ENCODE data around the gene PGAM1.
A peak's percentile ranks its signal among the peaks of the same experiment; 100 is the strongest.
"Not testable (repeated sequence)": the region's sequence is repeated elsewhere in the genome, so short reads cannot be mapped to it uniquely, and the experiment has no call there.

Gene PGAM1

DNA sequence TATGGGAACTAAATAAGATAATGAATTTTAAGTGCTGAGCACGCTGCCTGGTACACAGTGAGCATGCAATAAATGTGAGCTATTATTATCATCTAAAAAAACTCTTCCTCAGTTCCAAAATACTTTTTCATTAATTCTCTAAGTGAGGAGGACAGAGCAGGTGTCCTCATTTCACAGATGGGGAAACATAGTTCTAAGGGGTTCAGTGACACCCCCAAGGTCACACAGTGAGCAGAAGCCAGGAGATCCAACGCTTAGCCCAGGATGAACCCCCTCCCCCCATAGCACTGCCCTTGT, 18.1 kb upstream of the PGAM1 start:
- Histone ChIP-seq H3K9me3 (ENCODE audit: control insufficient read depth, insufficient read depth, low read length) (no peaks in the 10 kb centered on the region), H3K4me1 (ENCODE audit: control insufficient read depth, insufficient read depth, low read length) (no peaks in the 10 kb centered on the region), H3K27me3 (ENCODE audit: control insufficient read depth, insufficient read depth, low read length) (no peaks in the 10 kb centered on the region), H3K4me3 (ENCODE audit: low read length) (no peak overlapping the region), H3K36me3 (ENCODE audit: control insufficient read depth, insufficient read depth, low read length) (no peaks in the 10 kb centered on the region), H3K27ac (ENCODE audit: low read length) (no peak overlapping the region)
- no CpG with 5 or more reads among the region's 2 CpGs for WGBS (ENCODE audit: insufficient coverage, insufficient read length)
- no peak for DNase-seq (ENCODE audit: low read depth, low spot score)

DNA sequence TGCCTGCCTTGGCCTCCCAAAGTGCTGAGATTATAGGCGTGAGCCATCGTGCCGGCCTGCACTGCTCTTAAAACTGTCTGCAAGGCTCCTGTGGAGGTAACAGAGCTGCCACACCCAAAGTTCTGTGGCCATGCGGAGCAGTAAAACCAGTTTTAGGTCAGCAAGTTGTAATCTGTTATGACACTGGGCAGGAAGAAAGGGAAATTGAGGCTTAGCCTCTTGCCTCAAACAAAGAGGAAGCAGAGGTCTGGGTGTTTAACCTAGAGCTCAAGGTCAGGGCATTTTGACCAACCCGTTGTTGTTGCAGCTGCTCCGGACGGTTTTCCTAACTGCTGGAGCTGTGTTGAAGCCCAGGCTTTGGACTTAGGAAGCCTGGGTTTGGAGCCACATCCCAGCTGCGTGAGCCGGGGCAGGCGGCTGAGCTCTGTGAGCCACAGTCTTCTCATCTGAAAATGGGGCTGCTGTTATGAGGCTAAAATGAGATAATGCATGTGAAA, 17.4 kb upstream of the PGAM1 start:
- no peaks in the 10 kb centered on the region for H3K4me1 ChIP-seq (ENCODE audit: control insufficient read depth, insufficient read depth, low read length)
- WGBS (ENCODE audit: insufficient coverage, insufficient read length): no CpG with 5 or more reads among the region's 10 CpGs

DNA sequence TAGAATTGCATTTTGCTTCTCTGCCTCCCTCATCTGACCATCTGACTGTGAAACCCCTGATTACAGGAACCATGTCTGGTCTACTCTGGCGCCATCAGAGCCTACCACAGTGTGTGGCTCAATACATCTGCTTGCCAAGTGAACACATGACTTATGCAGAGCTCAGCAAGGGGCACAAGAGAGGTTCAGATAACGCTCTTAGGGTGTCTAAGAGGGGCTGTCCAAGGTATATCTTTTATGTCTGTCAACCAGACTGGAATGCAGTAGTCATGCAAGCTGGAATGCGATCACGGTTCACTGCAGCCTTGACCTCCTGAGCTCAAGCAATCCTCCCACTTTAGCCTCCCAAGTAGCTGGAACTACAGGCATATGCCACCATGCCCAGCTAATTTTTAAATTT, 14.6 kb upstream of the PGAM1 start:
- Histone ChIP-seq H3K27ac (ENCODE audit: low read length) (no peak overlapping the region), H3K27me3 (ENCODE audit: control insufficient read depth, insufficient read depth, low read length) (no peaks in the 10 kb centered on the region), H3K4me1 (ENCODE audit: control insufficient read depth, insufficient read depth, low read length) (no peaks in the 10 kb centered on the region), H3K9me3 (ENCODE audit: control insufficient read depth, insufficient read depth, low read length) (no peaks in the 10 kb centered on the region), H3K4me3 (ENCODE audit: low read length) (no peak overlapping the region), H3K36me3 (ENCODE audit: control insufficient read depth, insufficient read depth, low read length) (no peaks in the 10 kb centered on the region)
- no CpG with 5 or more reads among the region's 4 CpGs for WGBS (ENCODE audit: insufficient coverage, insufficient read length)
- DNase-seq (ENCODE audit: low read depth, low spot score): no peak

More for the DNA sequence above, 17.4 kb upstream of the PGAM1 start:
- no peak for DNase-seq (ENCODE audit: low read depth, low spot score)
- no peaks in the 10 kb centered on the region for H3K27me3 ChIP-seq (ENCODE audit: control insufficient read depth, insufficient read depth, low read length)
- no peak overlapping the region for H3K27ac ChIP-seq (ENCODE audit: low read length)
- H3K36me3 ChIP-seq (ENCODE audit: control insufficient read depth, insufficient read depth, low read length): no peaks in the 10 kb centered on the region
- no peaks in the 10 kb centered on the region for H3K9me3 ChIP-seq (ENCODE audit: control insufficient read depth, insufficient read depth, low read length)
- no peak overlapping the region for H3K4me3 ChIP-seq (ENCODE audit: low read length)

DNA sequence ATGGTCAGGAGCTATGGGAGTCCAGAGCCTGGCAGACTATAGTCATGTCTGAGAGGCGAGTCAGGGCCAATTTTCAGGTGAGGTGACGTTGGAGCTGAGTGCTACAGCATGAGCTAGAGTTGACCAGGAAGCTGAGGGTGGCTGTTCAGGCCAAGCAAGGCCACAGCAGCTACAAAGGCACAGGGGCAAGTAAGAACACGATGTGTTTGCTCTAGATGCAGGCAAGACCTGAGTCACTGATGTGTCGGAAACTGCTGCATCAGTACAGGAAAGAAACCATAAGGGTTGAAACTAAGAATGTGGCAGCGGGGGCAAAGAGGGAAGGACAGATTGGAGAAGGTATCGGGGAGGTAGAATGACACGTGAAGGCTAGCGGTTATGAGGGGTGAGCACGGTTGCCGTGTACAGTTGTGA, 13.1 kb upstream of the PGAM1 start:
- Histone ChIP-seq H3K4me1 (ENCODE audit: control insufficient read depth, insufficient read depth, low read length) (no peaks in the 10 kb centered on the region), H3K27me3 (ENCODE audit: control insufficient read depth, insufficient read depth, low read length) (no peaks in the 10 kb centered on the region), H3K4me3 (ENCODE audit: low read length) (no peak overlapping the region), H3K9me3 (ENCODE audit: control insufficient read depth, insufficient read depth, low read length) (no peaks in the 10 kb centered on the region), H3K36me3 (ENCODE audit: control insufficient read depth, insufficient read depth, low read length) (no peaks in the 10 kb centered on the region), H3K27ac (ENCODE audit: low read length) (no peak overlapping the region)
- WGBS (ENCODE audit: insufficient coverage, insufficient read length): no CpG with 5 or more reads among the region's 10 CpGs
- no peak for DNase-seq (ENCODE audit: low read depth, low spot score)

DNA sequence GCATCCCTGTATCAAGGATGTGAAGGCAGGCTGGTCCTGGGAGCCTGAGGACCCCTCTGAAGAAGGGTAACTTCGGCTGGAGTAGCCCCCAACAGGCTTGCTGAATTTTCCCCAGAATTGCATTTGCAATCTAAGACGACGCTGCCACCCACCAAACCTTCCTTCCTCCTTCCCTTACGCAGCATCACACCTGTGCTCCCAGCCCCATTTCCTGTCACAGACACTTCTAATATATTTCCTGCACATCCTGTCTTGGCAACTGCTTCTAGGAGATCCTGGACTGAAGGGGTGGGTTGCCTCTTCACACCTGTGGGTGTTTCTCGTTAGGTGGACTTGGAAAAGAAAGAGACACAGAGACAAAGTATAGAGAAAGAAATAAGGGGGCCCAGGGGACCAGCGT, 9.4 kb upstream of the PGAM1 start:
- Histone ChIP-seq H3K9me3 (ENCODE audit: control insufficient read depth, insufficient read depth, low read length) (no peaks in the 10 kb centered on the region), H3K27me3 (ENCODE audit: control insufficient read depth, insufficient read depth, low read length) (no peaks in the 10 kb centered on the region), H3K36me3 (ENCODE audit: control insufficient read depth, insufficient read depth, low read length) (no peaks in the 10 kb centered on the region), H3K27ac (ENCODE audit: low read length) (no peak overlapping the region), H3K4me3 (ENCODE audit: low read length) (no peak overlapping the region), H3K4me1 (ENCODE audit: control insufficient read depth, insufficient read depth, low read length) (peaks cover 3% of the 10 kb centered on the region; the same call in 1 of the 2 replicates)
- WGBS (ENCODE audit: insufficient coverage, insufficient read length): no CpG with 5 or more reads among the region's 6 CpGs
- DNase-seq (ENCODE audit: low read depth, low spot score): no peak

DNA sequence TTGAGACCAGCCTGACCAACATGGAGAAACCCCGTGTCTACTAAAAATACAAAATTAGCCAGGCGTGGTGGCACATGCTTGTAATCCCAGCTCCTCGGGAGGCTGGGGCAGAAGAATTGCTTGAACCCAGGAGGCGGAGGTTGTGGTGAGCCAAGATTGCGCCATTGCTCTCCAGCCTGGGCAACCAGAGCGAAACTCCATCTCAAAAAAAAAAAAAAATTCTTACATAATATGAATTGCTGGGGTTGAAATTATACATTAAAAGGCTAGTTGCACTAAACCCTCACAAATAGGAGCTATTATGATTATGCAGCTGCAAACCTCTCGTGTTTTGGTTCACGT, 2.3 kb upstream of the PGAM1 start:
- not testable (repeated sequence) for DNase-seq (ENCODE audit: low read depth, low spot score); H3K4me3 ChIP-seq (ENCODE audit: low read length); H3K27ac ChIP-seq (ENCODE audit: low read length); H3K9me3 ChIP-seq (ENCODE audit: control insufficient read depth, insufficient read depth, low read length); H3K4me1 ChIP-seq (ENCODE audit: control insufficient read depth, insufficient read depth, low read length); H3K27me3 ChIP-seq (ENCODE audit: control insufficient read depth, insufficient read depth, low read length); H3K36me3 ChIP-seq (ENCODE audit: control insufficient read depth, insufficient read depth, low read length)
- no CpG with 5 or more reads among the region's 8 CpGs for WGBS (ENCODE audit: insufficient coverage, insufficient read length)

DNA sequence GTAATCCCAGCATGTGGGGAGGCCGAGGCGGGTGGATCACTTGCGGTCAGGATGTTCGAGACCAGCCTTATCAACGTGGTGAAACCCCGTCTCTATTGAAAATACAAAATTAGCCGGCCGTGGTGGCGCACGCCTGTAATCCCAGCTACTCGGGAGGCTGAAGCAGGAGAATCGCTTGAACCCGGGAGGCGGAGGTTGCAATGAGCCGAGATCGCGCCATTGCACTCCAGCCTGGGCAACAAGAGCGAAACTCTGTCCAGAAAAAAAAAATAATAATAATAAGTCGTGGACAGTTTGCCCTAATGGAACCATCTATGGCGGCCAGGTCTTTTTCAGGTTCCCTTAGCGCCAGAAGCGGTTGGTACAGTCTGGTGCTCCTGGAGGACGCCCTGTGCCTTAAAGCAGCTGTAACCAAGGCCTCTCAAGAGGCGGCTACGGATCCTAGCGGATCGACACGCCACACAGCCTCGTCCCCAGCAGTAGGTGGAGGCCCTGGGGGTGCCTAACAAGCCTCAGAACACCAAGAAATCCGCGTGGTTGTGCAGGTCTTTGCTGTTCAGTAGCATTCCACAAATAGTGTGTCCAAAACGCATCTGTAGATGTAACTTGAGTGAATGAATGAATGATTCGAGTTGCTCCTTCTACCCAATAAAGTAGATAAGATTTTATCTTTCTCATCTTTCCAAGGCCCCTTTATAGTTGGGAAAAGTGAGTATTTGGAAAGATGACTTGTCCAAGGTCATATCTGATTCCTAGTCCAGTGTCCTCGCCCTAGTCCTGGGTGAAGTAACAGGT, 982 bp downstream of the PGAM1 start:
- Histone ChIP-seq H3K9me3 (ENCODE audit: control insufficient read depth, insufficient read depth, low read length) (no peaks in the 10 kb centered on the region), H3K4me1 (ENCODE audit: control insufficient read depth, insufficient read depth, low read length) (peaks cover 2% of the 10 kb centered on the region; the same call in 1 of the 2 replicates), H3K4me3 (ENCODE audit: low read length) (peak overlapping the region; percentile 76), H3K27ac (ENCODE audit: low read length) (peak overlapping the region; percentile 4), H3K36me3 (ENCODE audit: control insufficient read depth, insufficient read depth, low read length) (peaks cover 9% of the 10 kb centered on the region; the same call in 1 of the 2 replicates), H3K27me3 (ENCODE audit: control insufficient read depth, insufficient read depth, low read length) (no peaks in the 10 kb centered on the region)
- WGBS (ENCODE audit: insufficient coverage, insufficient read length): no CpG with 5 or more reads among the region's 34 CpGs
- DNase-seq (ENCODE audit: low read depth, low spot score): no peak

DNA sequence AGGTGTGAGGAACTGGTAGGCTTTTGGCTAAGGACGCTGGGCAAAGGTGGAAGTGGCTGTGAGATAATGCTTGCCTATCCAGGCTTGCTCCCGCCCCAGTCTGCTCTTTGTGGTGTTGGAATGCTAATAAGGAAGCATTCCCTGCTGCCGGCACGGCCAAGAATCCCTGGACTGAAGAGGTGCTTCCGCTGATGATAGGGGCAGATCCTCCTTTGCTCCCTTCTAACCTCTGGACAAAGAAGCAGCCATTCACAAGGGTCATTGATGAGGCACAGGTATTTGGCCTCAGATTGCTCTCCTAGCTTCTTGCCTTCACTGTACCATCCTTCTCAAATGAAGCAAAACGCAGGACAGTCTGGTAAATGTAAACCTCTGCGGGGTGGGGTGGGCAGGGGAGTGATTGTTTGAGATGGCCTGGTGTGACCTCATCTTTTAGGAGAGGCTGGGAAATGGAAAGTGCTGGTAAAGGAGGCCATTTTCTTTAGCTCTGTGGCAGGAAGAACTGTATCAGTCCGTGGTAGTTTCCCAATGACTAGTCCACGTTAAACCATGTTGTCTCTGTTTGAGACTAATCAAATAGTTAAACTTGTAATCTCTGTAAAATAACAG, 1.7 kb downstream of the PGAM1 start:
- H3K27me3 ChIP-seq (ENCODE audit: control insufficient read depth, insufficient read depth, low read length): no peaks in the 10 kb centered on the region
- H3K36me3 ChIP-seq (ENCODE audit: control insufficient read depth, insufficient read depth, low read length): peaks cover 11% of the 10 kb centered on the region; the same call in 1 of the 2 replicates
- WGBS (ENCODE audit: insufficient coverage, insufficient read length): no CpG with 5 or more reads among the region's 9 CpGs
- H3K27ac ChIP-seq (ENCODE audit: low read length): peak overlapping the region; percentile 4
- H3K4me1 ChIP-seq (ENCODE audit: control insufficient read depth, insufficient read depth, low read length): peaks cover 2% of the 10 kb centered on the region; the same call in 1 of the 2 replicates
- no peak for DNase-seq (ENCODE audit: low read depth, low spot score)
- H3K4me3 ChIP-seq (ENCODE audit: low read length): peak overlapping the region; percentile 76; the same call in 1 of the 2 replicates
- no peaks in the 10 kb centered on the region for H3K9me3 ChIP-seq (ENCODE audit: control insufficient read depth, insufficient read depth, low read length)

DNA sequence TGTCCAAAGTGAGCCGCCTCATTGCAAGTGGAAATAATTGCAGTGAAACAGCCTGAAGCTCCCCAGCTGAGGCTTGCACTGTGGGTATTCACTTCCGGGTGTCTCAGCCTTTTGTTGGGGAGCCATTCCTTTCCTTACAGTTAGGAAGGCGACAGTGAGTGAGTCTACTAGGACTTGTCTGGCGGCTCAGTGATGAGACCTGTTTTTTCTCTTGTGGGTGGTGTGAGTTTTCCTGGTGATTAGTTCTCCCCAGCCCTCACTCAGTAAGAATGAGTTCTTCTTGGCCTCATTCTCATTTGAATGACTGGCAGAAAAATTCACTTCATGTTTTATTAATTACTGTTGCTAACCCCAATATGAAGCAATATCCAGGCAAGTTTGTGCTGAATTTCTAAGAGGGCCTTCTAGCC, 2.6 kb downstream of the PGAM1 start:
- Histone ChIP-seq H3K4me3 (ENCODE audit: low read length) (no peak overlapping the region; the same call in 1 of the 2 replicates), H3K27ac (ENCODE audit: low read length) (no peak overlapping the region), H3K36me3 (ENCODE audit: control insufficient read depth, insufficient read depth, low read length) (peaks cover 14% of the 10 kb centered on the region; the same call in 1 of the 2 replicates), H3K9me3 (ENCODE audit: control insufficient read depth, insufficient read depth, low read length) (no peaks in the 10 kb centered on the region), H3K27me3 (ENCODE audit: control insufficient read depth, insufficient read depth, low read length) (no peaks in the 10 kb centered on the region), H3K4me1 (ENCODE audit: control insufficient read depth, insufficient read depth, low read length) (peaks cover 2% of the 10 kb centered on the region; the same call in 1 of the 2 replicates)
- WGBS (ENCODE audit: insufficient coverage, insufficient read length): no CpG with 5 or more reads among the region's 4 CpGs
- DNase-seq (ENCODE audit: low read depth, low spot score): no peak

DNA sequence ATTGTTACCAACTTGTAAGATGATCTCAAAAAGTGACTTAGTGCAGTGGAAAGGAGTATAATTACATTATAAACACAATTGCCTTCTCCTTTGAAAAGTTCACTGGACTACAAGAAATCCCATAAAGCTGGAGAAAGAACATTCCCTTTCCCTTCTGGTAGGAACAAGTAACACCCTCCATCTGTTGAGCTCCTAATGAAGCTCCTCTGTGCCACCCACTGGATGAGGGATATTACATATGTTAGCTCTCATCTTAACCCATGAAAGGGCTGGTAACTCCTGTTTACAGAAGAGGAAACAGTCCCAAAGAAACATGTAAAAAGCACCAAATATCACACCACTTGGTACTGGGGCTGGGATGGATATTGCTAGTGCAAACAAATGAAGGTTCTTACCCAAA, 8.1 kb downstream of the PGAM1 start:
- no peaks in the 10 kb centered on the region for H3K4me1 ChIP-seq (ENCODE audit: control insufficient read depth, insufficient read depth, low read length)
- no peak overlapping the region for H3K4me3 ChIP-seq (ENCODE audit: low read length)
- H3K27me3 ChIP-seq (ENCODE audit: control insufficient read depth, insufficient read depth, low read length): no peaks in the 10 kb centered on the region
- peaks cover 27% of the 10 kb centered on the region; the same call in 1 of the 2 replicates for H3K36me3 ChIP-seq (ENCODE audit: control insufficient read depth, insufficient read depth, low read length)
- DNase-seq (ENCODE audit: low read depth, low spot score): no peak
- H3K9me3 ChIP-seq (ENCODE audit: control insufficient read depth, insufficient read depth, low read length): no peaks in the 10 kb centered on the region
- no peak overlapping the region for H3K27ac ChIP-seq (ENCODE audit: low read length)

Measured in iPS DF 6.9 (cell line).